GM21786 (cell line): ENCODE results near the gene CCHCR1.

Source experiments
- ATAC-seq: cut with Tn5 transposase; IDR thresholded peaks from one replicate; pipeline ENCODE4 v1.9.1; 2021; ENCODE audit not compliant: unreplicated experiment

CCHCR1 gene

GRCh38 chr6:31164475-31165063 lies 7.0 kb upstream of the CCHCR1 start:
- peak; percentile 5 for ATAC-seq

DNA sequence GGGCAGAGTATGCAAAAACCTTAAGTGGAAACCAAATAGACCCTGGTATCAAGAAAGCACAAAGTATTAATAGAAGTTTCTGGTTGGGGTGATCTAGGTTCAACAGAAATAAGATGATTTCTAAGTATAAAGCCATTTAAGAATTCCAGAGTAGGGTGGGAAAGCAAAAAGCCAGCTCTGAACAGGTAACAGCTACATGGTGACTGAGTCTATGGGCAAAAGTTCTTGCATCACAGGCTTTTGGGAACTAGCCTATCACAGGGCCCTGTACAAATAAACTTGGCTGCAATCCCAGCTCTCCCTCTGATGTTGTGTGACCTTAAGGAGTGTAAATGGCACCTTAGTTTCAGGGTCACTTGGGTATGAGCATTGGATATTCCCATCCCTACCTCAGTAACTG lies 6.3 kb upstream of the CCHCR1 start:
- ATAC-seq: no peak

DNA sequence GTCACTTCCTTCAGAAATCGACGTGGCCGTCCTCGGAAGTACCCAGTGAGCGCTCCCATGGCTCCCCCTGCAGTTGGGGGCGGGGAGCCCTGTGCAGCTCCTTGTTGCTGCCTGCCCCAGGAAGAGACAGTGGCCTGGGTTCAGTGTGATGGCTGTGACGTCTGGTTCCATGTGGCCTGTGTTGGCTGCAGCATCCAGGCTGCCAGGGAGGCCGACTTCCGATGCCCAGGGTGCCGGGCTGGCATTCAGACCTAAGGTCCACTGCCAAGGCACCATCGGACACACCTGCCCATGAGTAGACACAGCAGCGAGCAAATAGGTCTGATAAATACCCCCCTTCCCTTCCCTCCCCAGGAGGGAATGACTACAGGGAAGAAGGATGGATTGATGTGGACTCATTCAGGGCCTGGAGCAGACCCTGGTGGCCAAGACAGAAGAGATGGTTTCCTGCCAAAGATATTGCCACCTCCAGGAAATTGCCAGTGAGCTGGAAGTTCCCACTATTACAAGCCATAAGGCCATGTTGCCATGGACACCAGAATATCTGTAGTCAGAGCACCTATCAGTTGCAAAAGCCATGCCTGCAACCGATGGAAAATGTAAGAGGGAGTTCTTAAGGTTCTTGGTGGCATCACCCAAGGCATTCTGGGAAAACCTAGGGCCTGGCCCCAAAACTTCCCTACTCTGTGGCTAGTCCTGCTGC lies 5.0 kb upstream of the CCHCR1 start:
- no peak for ATAC-seq

- ATAC-seq: no peak
Measured at GRCh38 chr6:31161216-31162126, 3.9 kb upstream of the CCHCR1 start.

DNA sequence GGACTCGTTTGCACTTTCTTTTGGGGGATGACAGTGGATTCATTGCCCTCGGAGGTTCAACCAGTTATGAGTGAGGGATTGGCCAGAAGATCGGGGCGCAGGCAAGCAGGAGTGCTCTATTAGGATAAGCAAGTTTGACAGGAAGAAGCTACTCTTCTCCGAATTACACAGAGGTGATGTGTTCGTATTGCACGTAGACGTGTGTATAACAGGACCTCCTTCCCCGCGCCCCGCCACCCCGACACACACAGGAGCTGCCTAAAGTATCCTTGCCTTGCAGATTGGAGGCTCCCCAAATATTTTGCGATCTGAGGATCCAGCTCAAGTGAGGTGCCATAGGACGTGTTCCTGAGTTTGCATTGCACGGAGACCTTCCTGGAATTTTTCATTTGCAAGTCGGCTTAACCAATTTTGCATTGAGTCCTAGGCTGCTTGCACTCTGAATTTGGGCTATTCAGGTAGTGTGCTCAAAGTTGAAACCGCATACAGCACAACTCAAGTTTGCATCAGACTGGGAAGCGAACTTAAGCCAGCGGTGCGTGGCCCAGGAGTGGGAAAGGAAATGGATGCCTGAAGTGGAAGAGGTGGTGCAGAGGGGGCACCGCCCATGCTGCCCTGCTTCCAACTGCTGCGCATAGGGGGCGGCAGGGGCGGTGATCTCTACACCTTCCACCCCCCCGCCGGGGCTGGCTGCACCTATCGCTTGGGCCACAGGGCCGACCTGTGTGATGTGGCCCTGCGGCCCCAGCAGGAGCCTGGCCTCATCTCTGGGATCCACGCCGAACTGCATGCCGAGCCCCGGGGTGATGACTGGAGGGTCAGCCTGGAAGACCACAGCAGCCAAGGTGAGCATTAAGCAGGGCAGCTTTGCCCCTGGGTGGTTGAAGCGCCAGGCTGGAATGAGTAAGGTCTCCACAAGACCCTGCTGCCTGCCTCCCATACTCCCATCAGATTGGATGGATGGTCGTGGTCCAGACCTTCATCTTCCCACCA lies 1.6 kb upstream of the CCHCR1 start:
- no peak for ATAC-seq

DNA sequence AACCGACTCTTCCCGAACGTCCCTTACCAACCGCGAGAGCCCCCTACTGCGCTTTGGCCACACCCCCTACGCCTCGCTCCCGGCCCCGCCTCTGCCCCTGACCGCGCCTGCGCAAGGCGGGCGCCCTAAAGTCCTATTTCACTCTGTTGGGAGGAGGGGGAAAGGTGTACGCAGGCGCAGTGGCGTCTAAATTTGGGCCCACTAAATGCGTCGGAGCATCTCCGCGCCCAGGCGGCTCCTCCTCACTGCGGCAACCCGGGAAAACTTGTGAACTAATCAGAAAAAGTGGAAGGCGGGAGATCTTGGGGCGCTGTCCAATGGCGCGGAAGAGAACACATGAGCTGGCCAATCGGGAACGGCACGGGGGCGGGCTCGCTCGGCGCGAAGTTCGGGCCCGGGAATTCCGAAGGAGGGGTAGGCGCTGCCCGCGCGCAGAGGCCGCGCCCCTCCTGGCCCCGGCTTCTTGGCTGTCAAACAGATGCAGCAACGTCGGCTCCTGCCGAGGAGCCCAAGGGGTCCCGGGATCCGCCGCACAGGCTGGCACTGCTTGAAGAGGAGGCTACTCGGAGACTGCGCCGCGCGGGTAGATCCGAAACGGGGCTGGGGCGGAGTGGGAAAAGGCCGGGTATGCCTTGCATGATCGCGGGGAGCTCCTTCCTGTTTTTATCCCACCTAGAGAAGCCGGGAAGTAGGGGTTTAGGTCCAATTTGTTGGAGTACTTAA lies 699 bp upstream of the CCHCR1 start, which contains the start of gene TCF19:
TCF19 (plus strand) TSS at position 450 of the 723 bp plus-strand sequence. CDS start 881 bp downstream, outside the sequence.
- ATAC-seq: peak; percentile 89

GRCh38 chr6:31156641-31157040 lies 961 bp downstream of the CCHCR1 start:
- no peak for ATAC-seq

DNA sequence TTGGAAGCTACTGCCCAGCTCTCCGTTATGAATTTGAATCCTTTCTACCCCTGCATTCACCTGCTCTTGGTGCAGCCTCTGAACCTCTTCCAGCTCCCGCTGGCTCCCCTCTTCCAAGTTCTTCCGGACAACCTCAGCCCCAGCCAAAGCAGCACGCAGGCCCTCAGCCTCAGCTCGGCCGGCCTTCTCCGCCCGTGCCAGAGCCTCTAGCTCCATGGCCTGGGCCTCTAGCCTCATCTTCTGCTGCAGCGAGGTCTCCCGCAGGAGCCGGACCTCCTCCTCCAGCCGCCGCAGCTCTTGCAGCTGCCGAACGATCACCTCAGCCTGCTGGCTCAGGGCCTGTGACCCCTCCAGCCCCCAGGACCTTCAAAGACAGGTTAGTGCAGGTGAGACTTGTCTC lies 3.2 kb downstream of the CCHCR1 start:
- ATAC-seq: no peak

GRCh38 chr6:31152781-31153180 lies 4.8 kb downstream of the CCHCR1 start:
- ATAC-seq: no peak

DNA sequence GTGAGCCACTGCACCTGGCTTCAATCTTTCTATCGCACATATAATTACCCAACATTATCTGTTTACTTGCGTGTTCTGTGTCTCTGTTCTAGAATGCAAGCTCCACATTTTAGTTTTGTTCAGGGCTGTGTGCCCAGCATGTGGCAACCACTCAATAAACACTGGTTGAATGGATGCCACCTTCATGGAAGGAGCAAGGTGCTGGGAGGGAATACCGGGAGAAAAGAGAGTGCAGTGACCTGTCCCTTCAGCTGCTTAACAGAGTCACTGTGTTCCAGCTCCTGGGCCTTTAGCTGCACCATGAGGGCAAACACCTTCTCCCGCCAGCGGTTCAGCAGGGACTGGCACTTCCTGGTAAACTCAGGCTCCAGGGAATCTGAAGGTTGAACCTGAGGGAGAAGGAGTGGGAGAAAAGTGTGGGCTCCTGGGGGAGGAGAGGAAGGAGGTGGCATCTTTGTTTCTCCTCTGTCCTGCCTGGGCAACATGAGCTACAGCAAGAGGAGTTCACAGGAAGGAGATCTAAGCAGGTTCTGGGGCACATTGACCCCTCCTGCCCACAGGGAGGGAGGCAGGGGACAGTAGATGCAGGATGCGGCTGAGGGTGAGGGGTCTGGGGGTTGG lies 7.7 kb downstream of the CCHCR1 start:
- ATAC-seq: no peak

DNA sequence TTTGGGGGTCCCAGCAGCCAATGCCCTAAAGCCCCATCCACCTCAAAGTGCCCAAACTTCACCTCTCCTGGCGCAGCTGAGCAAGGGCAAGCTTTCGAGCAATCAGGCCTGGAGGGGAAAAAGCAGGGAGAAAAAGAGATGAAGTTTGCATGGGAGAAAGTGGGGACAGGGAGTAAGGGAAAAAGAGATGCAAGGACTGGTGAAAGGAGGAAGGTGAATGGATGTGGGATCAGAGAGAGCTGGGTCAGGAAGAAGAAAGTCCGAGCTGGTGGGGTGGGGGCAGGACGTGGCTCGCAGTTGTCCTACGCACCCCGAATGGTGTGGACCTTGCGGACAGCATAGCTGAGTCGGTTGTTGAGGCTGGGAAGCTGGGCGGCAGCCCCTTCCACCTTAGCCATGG lies 12.2 kb downstream of the CCHCR1 start:
- ATAC-seq: no peak

DNA sequence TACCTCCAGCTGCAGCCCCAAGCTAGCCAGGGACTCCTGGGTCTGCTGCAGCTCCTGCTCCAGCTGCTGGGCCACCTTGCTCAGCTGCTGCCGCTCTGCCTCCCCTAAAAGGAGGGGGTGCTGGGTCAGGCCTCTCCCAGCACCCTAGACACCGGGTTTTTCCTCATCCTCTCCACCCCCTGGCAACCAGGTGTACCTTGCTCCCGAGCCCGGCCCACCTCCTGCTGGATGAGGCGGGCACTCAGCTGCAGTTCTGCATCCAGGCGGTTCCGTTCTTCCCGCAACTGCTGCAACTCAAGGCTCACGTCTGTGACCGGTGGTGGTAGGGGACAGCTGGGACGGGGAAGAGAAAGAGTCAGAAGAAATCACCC lies 12.6 kb downstream of the CCHCR1 start:
- no peak for ATAC-seq

DNA sequence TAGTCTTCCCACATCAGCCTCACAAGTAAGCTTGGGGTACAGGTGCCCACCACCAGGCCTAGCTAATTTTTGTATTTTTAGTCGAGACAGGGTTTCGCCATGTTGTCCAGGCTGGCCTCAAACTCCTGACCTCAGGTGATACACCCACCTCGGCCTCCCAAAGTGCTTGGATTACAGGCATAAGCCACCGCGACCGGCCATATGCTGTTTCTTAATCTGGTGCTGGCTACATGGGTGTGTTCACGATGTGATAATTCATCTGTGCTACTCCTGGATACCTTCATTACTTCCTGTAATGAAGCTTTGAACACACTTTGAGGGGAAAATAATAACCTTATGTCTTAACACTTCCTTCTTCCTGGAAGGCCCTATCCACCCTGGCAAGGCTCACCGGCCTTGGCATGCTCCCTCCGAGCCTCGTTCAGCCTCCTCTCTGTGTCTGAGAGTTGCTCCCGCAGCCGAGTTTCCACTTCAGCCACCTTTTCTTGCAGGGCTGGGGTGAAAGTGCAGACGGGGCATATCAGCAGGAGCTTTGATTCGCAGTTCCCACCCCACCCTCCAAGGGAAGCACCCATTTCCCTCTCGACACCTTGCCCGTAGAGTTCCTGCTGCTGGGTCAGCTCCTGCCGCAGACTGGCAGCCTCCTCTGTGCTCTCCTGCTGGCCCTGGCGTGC lies 13.2 kb downstream of the CCHCR1 start:
- no peak for ATAC-seq

GRCh38 chr6:31143148-31143547 lies 14.5 kb downstream of the CCHCR1 start:
- ATAC-seq: no peak

GRCh38 chr6:31142361-31142761 lies 15.2 kb downstream of the CCHCR1 start:
- ATAC-seq: no peak

GRCh38 chr6:31140643-31141042 lies 17.0 kb downstream of the CCHCR1 start:
- ATAC-seq: no peak

- no peak for ATAC-seq
Measured at GRCh38 chr6:31139599-31139998, 18.0 kb downstream of the CCHCR1 start.

DNA sequence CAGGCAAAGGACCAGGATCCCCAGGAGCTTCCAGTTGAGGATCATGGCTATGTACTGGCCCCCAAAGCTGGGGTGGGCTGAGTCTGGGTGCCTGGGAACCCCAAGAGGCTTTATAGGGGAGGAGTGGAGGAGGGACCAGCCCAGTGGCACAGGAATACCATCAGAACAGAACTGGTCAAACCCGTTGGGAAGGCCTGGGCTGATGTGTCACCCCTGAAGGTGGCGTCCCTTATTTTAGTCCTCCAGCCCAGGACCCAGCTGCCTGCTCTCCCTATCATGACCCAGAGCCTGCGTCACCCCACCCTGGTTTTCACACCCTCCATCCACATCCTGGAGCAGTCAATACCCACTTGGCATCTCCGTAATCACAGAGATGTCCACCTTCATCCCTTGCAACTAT lies 18.6 kb downstream of the CCHCR1 start, which contains the start of gene PSORS1C2:
PSORS1C2 (minus strand) TSS at position 85 of the 400 bp plus-strand sequence; CDS start at position 45, 40 bp downstream.
- ATAC-seq: no peak

- ATAC-seq: no peak
Measured at GRCh38 chr6:31135710-31136109, 21.9 kb downstream of the CCHCR1 start.
